Spleen (tissue), 11 donors: ENCODE data around the gene PIK3R6. TPM values are rescaled to one million over a fixed set of nuclear protein-coding genes. Genes with fewer than 3 reads are reported as not detected.

Experiments
- DNase-seq: peaks from one replicate; pipeline ENCODE4 v3.0.0-alpha.2; 2020
- H3K27ac ChIP-seq, 8 donors: fragments of 200-600 bp; sonication (generic) in 7 of 8; 1 replicate in 4 of 8; 2 replicates in 4 of 8; pipeline versions ENCODE4 v1.5.0 to v1.8.0; 2016 to 2021; ENCODE audit warnings: inconsistent platforms in 4 of 8, mild to moderate bottlenecking in 4 of 8, moderate library complexity in 1 of 8
- H3K27me3 ChIP-seq, 7 donors: fragments of 200-600 bp; sonication (generic) in 6 of 7; replicated peaks in 1 of 7; 1 replicate in 4 of 7; 2 replicates in 3 of 7; pipeline versions ENCODE4 v1.5.0 to v1.8.0; 2016 to 2021; ENCODE audit warnings: inconsistent platforms in 3 of 7, mild to moderate bottlenecking in 1 of 7
- H3K36me3 ChIP-seq, 6 donors: fragments of 200-600 bp; sonication (generic) in 5 of 6; 1 replicate in 4 of 6; 2 replicates in 2 of 6; pipeline versions ENCODE4 v1.5.0 to v1.8.0; 2016 to 2021; ENCODE audit warnings: inconsistent platforms in 2 of 6
- H3K4me1 ChIP-seq, 6 donors: fragments of 200-600 bp; sonication (generic) in 5 of 6; 1 replicate in 3 of 6; 2 replicates in 3 of 6; pipeline versions ENCODE4 v1.5.0 to v1.8.0; 2016 to 2021; ENCODE audit warnings: inconsistent platforms in 3 of 6
- H3K4me3 ChIP-seq, 8 donors: fragments of 200-600 bp; sonication (generic) in 7 of 8; 1 replicate in 4 of 8; 2 replicates in 4 of 8; pipeline versions ENCODE4 v1.5.0 to v1.8.0; 2016 to 2021; ENCODE audit warnings: inconsistent platforms in 4 of 8, mild to moderate bottlenecking in 4 of 8, moderate library complexity in 2 of 8
- H3K9me3 ChIP-seq, 8 donors: fragments of 200-600 bp; sonication (generic) in 7 of 8; 1 replicate in 4 of 8; 2 replicates in 4 of 8; pipeline versions ENCODE4 v1.5.0 to v1.8.0; 2016 to 2021; ENCODE audit warnings: inconsistent platforms in 4 of 8
- CTCF ChIP-seq, 11 experiments: fragments of 200-600 bp in 7 of 11; fragments of 450-650 bp in 4 of 11; sonication (generic) in 4 of 11; IDR thresholded peaks in 8 of 11; conservative IDR thresholded peaks in 3 of 11; 1 replicate in 7 of 11; 2 replicates in 4 of 11; pipeline versions ENCODE4 v1.4.0 to v1.8.0; 2016 to 2021; ENCODE audit warnings: antibody characterized with exemption in 11 of 11, inconsistent platforms in 4 of 11, mild to moderate bottlenecking in 1 of 11
- POLR2A ChIP-seq, 3 donors: fragments of 450-650 bp; IDR thresholded peaks; one replicate each; pipeline ENCODE4 v1.5.1; 2017; ENCODE audit warnings: antibody characterized with exemption in 3 of 3, mild to moderate bottlenecking in 1 of 3
- POLR2AphosphoS5 ChIP-seq, 3 donors: sonication (generic); formaldehyde crosslinking; IDR thresholded peaks; one replicate each; pipeline ENCODE4 v1.5.1; 2017; ENCODE audit warnings: antibody characterized with exemption in 3 of 3
- WGBS, 5 donors: extraction: QIAGEN DNeasy Blood & Tissue Kit in 3 of 5; methylation state at CpG; one replicate each; pipeline versions ENCODE4 v1.1.5 to v1.1.7; 2013 to 2018; 5-methylcytosine and 5-hydroxymethylcytosine counted together
- intact Hi-C: fragments of 100-400 bp; cut with DNase I; formaldehyde crosslinking; loops from one replicate; pipeline ENCODE4 v1.15.0; 2023; ENCODE audit warnings: low total_unique reads
- polyA plus RNA-seq, 3 donors: library from polyadenylated mRNA; stranded (reverse); fragments of 200-250 nt; gene quantifications; one replicate each; pipeline ENCODE4 v1.2.1, GENCODE V29; 2013
- total RNA-seq, 7 donors: library from RNA; depleted of rRNA in 3 of 7; stranded (reverse); fragments of >200 nt in 3 of 7; fragmentation: NEBNext Ultra II Directional in 4 of 7; extraction: Animal tissue kit (Norgen Biotek cat#: 25700) in 4 of 7; gene quantifications; one replicate each; pipeline versions ENCODE4 v1.1.0 to v1.2.1, GENCODE V29; 2016 to 2021
- donor health status: healthy with polysubstance abuse.
- donor health status: DM: no; HTN: no; CAD: no; lungs with moderate emphysema.
- donor health status: DM: no; HTN: no; CAD: no.
- donor health status: Bipolar disorder and iron deficiency.
- donor health status: healthy.
- donor health status: DM: no; HTN: no; CAD: no.
- donor health status: DM: yes; HTN: yes; CAD: no.

PIK3R6 gene
- total and polyA plus RNA-seq, 10 donors: 1.3 to 9.6 (median 6.5) TPM

GRCh38 chr17:8757189-8757588, 110.3 kb downstream of the PIK3R6 start:
- Histone ChIP-seq H3K4me1 (no peaks in the 10 kb centered on the region), H3K9me3 (no peaks in the 10 kb centered on the region), H3K27ac (no peak overlapping the region), H3K36me3 (no peaks in the 10 kb centered on the region), H3K27me3 (peaks cover 0 to 39% (median 0%) of the 10 kb centered on the region in 7 donors), H3K4me3 (no peak overlapping the region)
- intact Hi-C loops: no loop called here
- no peak for DNase-seq
- TF ChIP-seq CTCF (IDR thresholded peaks at IDR 0.05 in 8 of 11, conservative IDR thresholded peaks at IDR 0.05 in 3 of 11) (no peak), POLR2A (IDR thresholded peaks at IDR 0.05) (no peak), POLR2AphosphoS5 (IDR thresholded peaks at IDR 0.05) (no peak)
- WGBS, 5 donors: 81 to 92% (median 88%) methylated on average over 13 of the region's 13 CpGs

- Histone ChIP-seq H3K4me1 (no peaks in the 10 kb centered on the region), H3K27me3 (peaks cover 0 to 39% (median 0%) of the 10 kb centered on the region in 7 donors), H3K4me3 (no peak overlapping the region), H3K36me3 (no peaks in the 10 kb centered on the region), H3K9me3 (no peaks in the 10 kb centered on the region), H3K27ac (no peak overlapping the region)
- DNase-seq: no peak
- TF ChIP-seq POLR2AphosphoS5 (IDR thresholded peaks at IDR 0.05) (no peak), POLR2A (IDR thresholded peaks at IDR 0.05) (no peak), CTCF (IDR thresholded peaks at IDR 0.05 in 8 of 11, conservative IDR thresholded peaks at IDR 0.05 in 3 of 11) (no peak)
- 79 to 91% (median 88%) methylated on average over 11 to 12 of the region's 12 CpGs for whole genome bisulfite sequencing, 5 donors
- intact Hi-C loops: no loop called here
These were observed 111.8 kb downstream of the PIK3R6 start for GRCh38 chr17:8755590-8756255.

- 81 to 89% (median 83%) methylated on average over 8 of the region's 8 CpGs for WGBS, 5 donors
These were observed 112.6 kb downstream of the PIK3R6 start for GRCh38 chr17:8754890-8755289.

More at GRCh38 chr17:8754890-8755289, 112.6 kb downstream of the PIK3R6 start:
- Histone ChIP-seq H3K27me3 (peaks cover 0 to 46% (median 0%) of the 10 kb centered on the region in 7 donors), H3K36me3 (no peaks in the 10 kb centered on the region), H3K27ac (no peak overlapping the region), H3K9me3 (no peaks in the 10 kb centered on the region), H3K4me3 (no peak overlapping the region), H3K4me1 (no peaks in the 10 kb centered on the region)
- DNase-seq: no peak
- intact Hi-C loops: no loop called here
- TF ChIP-seq POLR2A (IDR thresholded peaks at IDR 0.05) (no peak), POLR2AphosphoS5 (IDR thresholded peaks at IDR 0.05) (no peak), CTCF (IDR thresholded peaks at IDR 0.05 in 8 of 11, conservative IDR thresholded peaks at IDR 0.05 in 3 of 11) (no peak)
